Large intestine (tissue), 3 donors: ENCODE data around the gene KLHL29. TPM values are rescaled to one million over a fixed set of nuclear protein-coding genes. Genes with fewer than 3 reads are reported as not detected.
A peak's percentile ranks its signal among the peaks of the same experiment; 100 is the strongest.

ENCODE experiments used
- DNase-seq, 2 donors: peaks; one replicate each; pipeline versions ENCODE4 v3.0.0 to v3.0.0-alpha.2; 2013
- H3K27ac ChIP-seq: one replicate; pipeline ENCODE4 v1.5.1; 2013; ENCODE audit warnings: low read length
- H3K27me3 ChIP-seq: 2 replicates; pipeline ENCODE4 v1.6.1; 2013; ENCODE audit warnings: low read length; ENCODE audit not compliant: control insufficient read depth, insufficient read depth
- H3K36me3 ChIP-seq: 2 replicates; pipeline ENCODE4 v1.6.1; 2013; ENCODE audit warnings: low read length; ENCODE audit not compliant: control insufficient read depth, insufficient read depth
- H3K4me1 ChIP-seq: one replicate; pipeline ENCODE4 v1.6.1; 2013; ENCODE audit warnings: low read length; ENCODE audit not compliant: control insufficient read depth, insufficient read depth
- H3K4me3 ChIP-seq: one replicate; pipeline ENCODE4 v1.5.1; 2013; ENCODE audit warnings: low read length
- H3K9me3 ChIP-seq: one replicate; pipeline ENCODE4 v1.6.1; 2013; ENCODE audit warnings: mild to moderate bottlenecking, low read depth, low read length, moderate library complexity; ENCODE audit not compliant: control insufficient read depth
- WGBS: methylation state at CpG from one replicate; pipeline ENCODE4 v1.1.5; 2013; ENCODE audit warnings: low lambda C conversion rate; ENCODE audit not compliant: insufficient coverage; 5-methylcytosine and 5-hydroxymethylcytosine counted together
- polyA plus RNA-seq: library from polyadenylated mRNA; unstranded; fragments of 120-200 nt; gene quantifications from one replicate; pipeline ENCODE4 v1.2.1, GENCODE V29; 2013

KLHL29 gene
- polyA plus RNA-seq, 1 donor: 5.9 TPM

- Histone ChIP-seq H3K36me3 (no peaks in the 10 kb centered on the region), H3K27ac (no peak overlapping the region), H3K9me3 (no peaks in the 10 kb centered on the region), H3K4me1 (peaks cover 6% of the 10 kb centered on the region), H3K4me3 (no peak overlapping the region), H3K27me3 (no peaks in the 10 kb centered on the region)
- no CpG with 5 or more reads among the region's 13 CpGs for WGBS
- DNase-seq: no peak
Observed at GRCh38 chr2:23546913-23547312, 161.9 kb downstream of the KLHL29 start.

- no peaks in the 10 kb centered on the region for H3K36me3 ChIP-seq
- no peaks in the 10 kb centered on the region for H3K9me3 ChIP-seq
- no peaks in the 10 kb centered on the region for H3K27me3 ChIP-seq
- H3K4me3 ChIP-seq: no peak overlapping the region
- no peak overlapping the region for H3K27ac ChIP-seq
- DNase-seq: no peak
- WGBS: no CpG with 5 or more reads among the region's 6 CpGs
- H3K4me1 ChIP-seq: peaks cover 6% of the 10 kb centered on the region
Observed at GRCh38 chr2:23547725-23548124, 162.7 kb downstream of the KLHL29 start.

- no peaks in the 10 kb centered on the region for H3K27me3 ChIP-seq
- H3K4me3 ChIP-seq: no peak overlapping the region
- no peaks in the 10 kb centered on the region for H3K9me3 ChIP-seq
- WGBS: no CpG with 5 or more reads among the region's 14 CpGs
- peaks cover 6% of the 10 kb centered on the region for H3K4me1 ChIP-seq
- no peaks in the 10 kb centered on the region for H3K36me3 ChIP-seq
- H3K27ac ChIP-seq: no peak overlapping the region
- no peak for DNase-seq
Observed at GRCh38 chr2:23548143-23548769, 163.3 kb downstream of the KLHL29 start.

GRCh38 chr2:23549051-23549450 lies 164.1 kb downstream of the KLHL29 start:
- Histone ChIP-seq H3K9me3 (no peaks in the 10 kb centered on the region), H3K4me1 (peaks cover 6% of the 10 kb centered on the region), H3K4me3 (no peak overlapping the region), H3K27ac (no peak overlapping the region), H3K36me3 (no peaks in the 10 kb centered on the region), H3K27me3 (no peaks in the 10 kb centered on the region)
- peak in 1 of 2 donors; percentile 45 for DNase-seq
- no CpG with 5 or more reads among the region's 7 CpGs for WGBS

GRCh38 chr2:23549821-23550530 lies 165.0 kb downstream of the KLHL29 start:
- Histone ChIP-seq H3K4me1 (peaks cover 8% of the 10 kb centered on the region), H3K4me3 (no peak overlapping the region), H3K27ac (no peak overlapping the region), H3K9me3 (no peaks in the 10 kb centered on the region), H3K36me3 (no peaks in the 10 kb centered on the region), H3K27me3 (no peaks in the 10 kb centered on the region)
- no peak for DNase-seq
- WGBS: no CpG with 5 or more reads among the region's 16 CpGs

- Histone ChIP-seq H3K4me1 (peaks cover 8% of the 10 kb centered on the region), H3K27ac (no peak overlapping the region), H3K9me3 (no peaks in the 10 kb centered on the region), H3K27me3 (no peaks in the 10 kb centered on the region), H3K4me3 (no peak overlapping the region), H3K36me3 (no peaks in the 10 kb centered on the region)
- no peak for DNase-seq
- 93% methylated on average over 2 of the region's 7 CpGs for WGBS
Observed at GRCh38 chr2:23550553-23550952, 165.6 kb downstream of the KLHL29 start.

- no peak for DNase-seq
- no peak overlapping the region for H3K27ac ChIP-seq
- no peak overlapping the region for H3K4me3 ChIP-seq
- no peaks in the 10 kb centered on the region for H3K9me3 ChIP-seq
- peaks cover 8% of the 10 kb centered on the region for H3K4me1 ChIP-seq
- H3K27me3 ChIP-seq: no peaks in the 10 kb centered on the region
- no peaks in the 10 kb centered on the region for H3K36me3 ChIP-seq
- no CpG with 5 or more reads among the region's 5 CpGs for WGBS
Observed at GRCh38 chr2:23551875-23552274, 166.9 kb downstream of the KLHL29 start.

GRCh38 chr2:23553561-23553960 lies 168.6 kb downstream of the KLHL29 start:
- WGBS: no CpG with 5 or more reads among the region's 10 CpGs
- Histone ChIP-seq H3K4me3 (no peak overlapping the region), H3K36me3 (no peaks in the 10 kb centered on the region), H3K27ac (no peak overlapping the region), H3K4me1 (peaks cover 8% of the 10 kb centered on the region), H3K27me3 (no peaks in the 10 kb centered on the region), H3K9me3 (no peaks in the 10 kb centered on the region)
- DNase-seq: no peak

- WGBS: no CpG with 5 or more reads among the region's 24 CpGs
- H3K9me3 ChIP-seq: no peaks in the 10 kb centered on the region
- H3K27ac ChIP-seq: no peak overlapping the region
- H3K27me3 ChIP-seq: no peaks in the 10 kb centered on the region
- H3K4me1 ChIP-seq: peaks cover 4% of the 10 kb centered on the region
- peak in 1 of 2 donors; percentile 35 for DNase-seq
- H3K36me3 ChIP-seq: no peaks in the 10 kb centered on the region
- no peak overlapping the region for H3K4me3 ChIP-seq
Observed at GRCh38 chr2:23554054-23554697, 169.2 kb downstream of the KLHL29 start.

GRCh38 chr2:23555944-23556343 lies 171.0 kb downstream of the KLHL29 start:
- Histone ChIP-seq H3K36me3 (no peaks in the 10 kb centered on the region), H3K9me3 (no peaks in the 10 kb centered on the region), H3K4me1 (peaks cover 2% of the 10 kb centered on the region), H3K4me3 (no peak overlapping the region), H3K27me3 (no peaks in the 10 kb centered on the region), H3K27ac (no peak overlapping the region)
- DNase-seq: no peak
- WGBS: no CpG with 5 or more reads among the region's 11 CpGs
